ENCODE measurements around the gene PDE3A.

DNA sequence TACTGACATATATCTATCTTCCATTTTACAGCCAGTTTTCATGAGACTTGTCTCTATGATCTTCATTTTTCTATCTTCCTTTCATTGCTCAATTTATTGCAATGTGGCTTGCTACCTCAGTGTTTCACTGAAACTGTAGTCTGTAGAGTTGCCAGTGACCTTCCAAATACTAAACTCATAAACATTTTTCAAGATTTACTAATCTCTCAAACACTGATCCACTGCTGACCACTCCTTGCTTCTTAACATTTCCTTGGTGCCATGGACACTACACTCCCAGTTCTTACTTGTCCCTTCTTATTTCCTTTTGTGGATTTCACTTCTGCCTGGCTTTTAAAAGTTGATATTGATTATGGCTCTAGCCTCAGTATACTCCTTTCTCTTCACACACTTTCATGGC lies 231.4 kb downstream of the PDE3A start:
- TF ChIP-seq, protein P1, sequence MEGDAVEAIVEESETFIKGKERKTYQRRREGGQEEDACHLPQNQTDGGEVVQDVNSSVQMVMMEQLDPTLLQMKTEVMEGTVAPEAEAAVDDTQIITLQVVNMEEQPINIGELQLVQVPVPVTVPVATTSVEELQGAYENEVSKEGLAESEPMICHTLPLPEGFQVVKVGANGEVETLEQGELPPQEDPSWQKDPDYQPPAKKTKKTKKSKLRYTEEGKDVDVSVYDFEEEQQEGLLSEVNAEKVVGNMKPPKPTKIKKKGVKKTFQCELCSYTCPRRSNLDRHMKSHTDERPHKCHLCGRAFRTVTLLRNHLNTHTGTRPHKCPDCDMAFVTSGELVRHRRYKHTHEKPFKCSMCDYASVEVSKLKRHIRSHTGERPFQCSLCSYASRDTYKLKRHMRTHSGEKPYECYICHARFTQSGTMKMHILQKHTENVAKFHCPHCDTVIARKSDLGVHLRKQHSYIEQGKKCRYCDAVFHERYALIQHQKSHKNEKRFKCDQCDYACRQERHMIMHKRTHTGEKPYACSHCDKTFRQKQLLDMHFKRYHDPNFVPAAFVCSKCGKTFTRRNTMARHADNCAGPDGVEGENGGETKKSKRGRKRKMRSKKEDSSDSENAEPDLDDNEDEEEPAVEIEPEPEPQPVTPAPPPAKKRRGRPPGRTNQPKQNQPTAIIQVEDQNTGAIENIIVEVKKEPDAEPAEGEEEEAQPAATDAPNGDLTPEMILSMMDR (IDR thresholded peaks at IDR 0.05) = no peak
- TF ChIP-seq POLR2AphosphoS5 (IDR thresholded peaks at IDR 0.05) = no peak

All from prostate gland (tissue), 2 donors.